GM18909 (cell line): ENCODE results near the gene HIPK3.
A peak's percentile ranks its signal among the peaks of the same experiment; 100 is the strongest.
"Not testable (repeated sequence)": the region's sequence is repeated elsewhere in the genome, so short reads cannot be mapped to it uniquely, and the experiment has no call there.

ENCODE experiments used
- ATAC-seq: cut with Tn5 transposase; IDR thresholded peaks from one replicate; pipeline ENCODE4 v1.9.1; 2021; ENCODE audit warnings: mild to moderate bottlenecking; ENCODE audit not compliant: unreplicated experiment, poor library complexity

Gene HIPK3

GRCh38 chr11:33257160-33257896, at the start of gene HIPK3:
HIPK3 (plus strand) TSS chr11:33257381.
- peak; percentile 83 for ATAC-seq

GRCh38 chr11:33207408-33207985, 49.7 kb upstream of the HIPK3 start:
- no peak for ATAC-seq

- ATAC-seq: no peak
These were observed 49.0 kb upstream of the HIPK3 start for GRCh38 chr11:33208150-33208549.

- no peak for ATAC-seq
These were observed 46.0 kb upstream of the HIPK3 start for GRCh38 chr11:33211153-33211552.

- no peak for ATAC-seq
These were observed 45.6 kb upstream of the HIPK3 start for GRCh38 chr11:33211580-33211979.

- ATAC-seq: no peak
These were observed 43.0 kb upstream of the HIPK3 start for GRCh38 chr11:33214187-33214586.

GRCh38 chr11:33214767-33215166, 42.4 kb upstream of the HIPK3 start:
- no peak for ATAC-seq

GRCh38 chr11:33216676-33217075, 40.5 kb upstream of the HIPK3 start:
- not testable (repeated sequence) for ATAC-seq

GRCh38 chr11:33222052-33222750, 35.0 kb upstream of the HIPK3 start:
- ATAC-seq: no peak

- no peak for ATAC-seq
These were observed 31.8 kb upstream of the HIPK3 start for GRCh38 chr11:33225371-33225770.

GRCh38 chr11:33227578-33228261, 29.5 kb upstream of the HIPK3 start:
- ATAC-seq: no peak

GRCh38 chr11:33234397-33235190, 22.6 kb upstream of the HIPK3 start:
- ATAC-seq: no peak

GRCh38 chr11:33237039-33237597, 20.1 kb upstream of the HIPK3 start:
- ATAC-seq: no peak

GRCh38 chr11:33242575-33242974, 14.6 kb upstream of the HIPK3 start:
- no peak for ATAC-seq

- not testable (repeated sequence) for ATAC-seq
These were observed 13.5 kb upstream of the HIPK3 start for GRCh38 chr11:33243654-33244053.

- ATAC-seq: no peak
These were observed 8.7 kb upstream of the HIPK3 start for GRCh38 chr11:33248416-33248971.

GRCh38 chr11:33256031-33256812, 959 bp upstream of the HIPK3 start:
- ATAC-seq: no peak

GRCh38 chr11:33256813-33257159, 395 bp upstream of the HIPK3 start:
- no peak for ATAC-seq
